H9 (cell line): Measurements from ENCODE around the gene CNIH2. TPM values are rescaled to one million over a fixed set of nuclear protein-coding genes. Genes with fewer than 3 reads are reported as not detected.

ENCODE experiments used
- DNase-seq: peaks from one replicate; pipeline ENCODE4 v3.0.0-alpha.2; 2017
- H2AFZ ChIP-seq: one replicate; pipeline ENCODE4 v1.6.1; 2013; ENCODE audit warnings: mild to moderate bottlenecking, low read length, control low read depth, moderate library complexity
- H2AK5ac ChIP-seq: 2 replicates; pipeline ENCODE4 v1.6.1; 2013; ENCODE audit warnings: low read length, control low read depth, mixed read lengths; ENCODE audit not compliant: insufficient read length
- H2BK120ac ChIP-seq: one replicate; pipeline ENCODE4 v1.6.1; 2013; ENCODE audit warnings: low read depth, mild to moderate bottlenecking, low read length, control low read depth, inconsistent platforms; ENCODE audit not compliant: poor library complexity, severe bottlenecking
- H2BK12ac ChIP-seq: 2 replicates; pipeline ENCODE4 v1.6.1; 2013; ENCODE audit warnings: low read length, control low read depth, mixed read lengths, low read depth; ENCODE audit not compliant: insufficient read length
- H2BK15ac ChIP-seq: 2 replicates; pipeline ENCODE4 v1.6.1; 2013; ENCODE audit warnings: low read depth, low read length, control low read depth
- H2BK20ac ChIP-seq: one replicate; pipeline ENCODE4 v1.6.1; 2013; ENCODE audit warnings: low read depth, mild to moderate bottlenecking, low read length, control low read depth, inconsistent platforms; ENCODE audit not compliant: poor library complexity, severe bottlenecking
- H2BK5ac ChIP-seq: 2 replicates; pipeline ENCODE4 v1.6.1; 2013; ENCODE audit warnings: low read length, control low read depth, mixed read lengths; ENCODE audit not compliant: insufficient read length
- H3K14ac ChIP-seq: 2 replicates; pipeline ENCODE4 v1.6.1; 2013; ENCODE audit warnings: low read length, control low read depth; ENCODE audit not compliant: insufficient read depth
- H3K18ac ChIP-seq: 2 replicates; pipeline ENCODE4 v1.6.1; 2013; ENCODE audit warnings: low read depth, mild to moderate bottlenecking, mixed read lengths, low read length, control low read depth; ENCODE audit not compliant: insufficient read length
- H3K23ac ChIP-seq: 2 replicates; pipeline ENCODE4 v1.6.1; 2013; ENCODE audit warnings: low read length, control low read depth, mixed read lengths, low read depth; ENCODE audit not compliant: insufficient read length
- H3K23me2 ChIP-seq: 2 replicates; pipeline ENCODE4 v1.6.1; 2013; ENCODE audit warnings: low read depth, mild to moderate bottlenecking, mixed read lengths, low read length, control low read depth; ENCODE audit not compliant: insufficient read length, poor library complexity, severe bottlenecking
- H3K27ac ChIP-seq: 2 replicates; pipeline ENCODE4 v1.5.1; 2013; ENCODE audit warnings: low read length, control low read depth, mixed read lengths, low read depth; ENCODE audit not compliant: insufficient read length
- H3K27me3 ChIP-seq: 2 replicates; pipeline ENCODE4 v1.6.1; 2013; ENCODE audit warnings: low read length, control low read depth, inconsistent platforms; ENCODE audit not compliant: insufficient read depth
- H3K4ac ChIP-seq: 2 replicates; pipeline ENCODE4 v1.6.1; 2013; ENCODE audit warnings: low read depth, mild to moderate bottlenecking, control low read depth, inconsistent platforms, low read length, moderate library complexity
- H3K4me1 ChIP-seq: 2 replicates; pipeline ENCODE4 v1.6.1; 2013; ENCODE audit warnings: low read length, control low read depth, inconsistent platforms; ENCODE audit not compliant: insufficient read depth
- H3K4me2 ChIP-seq: 2 replicates; pipeline ENCODE4 v1.6.1; 2013; ENCODE audit warnings: low read length, control low read depth, mixed read lengths; ENCODE audit not compliant: insufficient read length, insufficient read depth
- H3K56ac ChIP-seq: 2 replicates; pipeline ENCODE4 v1.6.1; 2013; ENCODE audit warnings: low read depth, mild to moderate bottlenecking, mixed read lengths, low read length, control low read depth; ENCODE audit not compliant: insufficient read length
- H3K79me1 ChIP-seq: 2 replicates; pipeline ENCODE4 v1.6.1; 2013; ENCODE audit warnings: low read depth, mild to moderate bottlenecking, moderate library complexity, low read length, control low read depth, inconsistent platforms; ENCODE audit not compliant: insufficient read depth, poor library complexity, severe bottlenecking
- H3K79me2 ChIP-seq: 2 replicates; pipeline ENCODE4 v1.6.1; 2013; ENCODE audit warnings: low read length, control low read depth, inconsistent platforms; ENCODE audit not compliant: insufficient read depth
- H3K9ac ChIP-seq: 2 replicates; pipeline ENCODE4 v1.6.1; 2013; ENCODE audit warnings: low read length, control low read depth, mixed read lengths; ENCODE audit not compliant: insufficient read length; ENCODE audit errors: extremely low read depth
- H3K9me3 ChIP-seq: one replicate; pipeline ENCODE4 v1.6.1; 2013; ENCODE audit warnings: low read depth, low read length, inconsistent platforms; ENCODE audit not compliant: control insufficient read depth
- H3T11ph ChIP-seq: one replicate; pipeline ENCODE4 v1.6.1; 2013; ENCODE audit warnings: mild to moderate bottlenecking, low read length, control low read depth, inconsistent platforms
- H4K20me1 ChIP-seq: one replicate; pipeline ENCODE4 v1.6.1; 2013; ENCODE audit not compliant: control insufficient read depth, insufficient read length, insufficient read depth
- H4K5ac ChIP-seq: 2 replicates; pipeline ENCODE4 v1.6.1; 2013; ENCODE audit warnings: low read depth, mild to moderate bottlenecking, mixed read lengths, low read length, control low read depth; ENCODE audit not compliant: insufficient read length
- H4K8ac ChIP-seq: replicated peaks from 2 replicates; pipeline ENCODE4 v1.6.1; 2013; ENCODE audit warnings: low read length, control low read depth, mixed read lengths, low read depth; ENCODE audit not compliant: insufficient read length
- H4K91ac ChIP-seq: 2 replicates; pipeline ENCODE4 v1.6.1; 2013; ENCODE audit warnings: low read depth, mild to moderate bottlenecking, moderate library complexity, mixed read lengths, low read length, control low read depth; ENCODE audit not compliant: insufficient read length
- H3K27ac Mint-ChIP-seq, 3 experiments: 2 replicates in 2 of 3; 3 replicates in 1 of 3; pipeline ENCODE4 v1.8.0; 2020 to 2021; ENCODE audit warnings: mixed read lengths in 3 of 3, mild to moderate bottlenecking in 1 of 3, moderate library complexity in 1 of 3
- H3K27me3 Mint-ChIP-seq: 2 replicates; pipeline ENCODE4 v1.8.0; 2021; ENCODE audit warnings: low read depth, mild to moderate bottlenecking, moderate library complexity, mixed read lengths
- H3K36me3 Mint-ChIP-seq, 3 experiments: 2 replicates in 2 of 3; 3 replicates in 1 of 3; pipeline ENCODE4 v1.8.0; 2020 to 2021; ENCODE audit warnings: low read depth in 3 of 3, mixed read lengths in 3 of 3; ENCODE audit not compliant: insufficient read depth in 1 of 3
- H3K4me1 Mint-ChIP-seq, 2 experiments: 2 replicates each; pipeline ENCODE4 v1.8.0; 2020; ENCODE audit warnings: mixed read lengths in 2 of 2
- H3K4me3 Mint-ChIP-seq, 2 experiments: 2 replicates in 1 of 2; 3 replicates in 1 of 2; pipeline ENCODE4 v1.8.0; 2020 to 2021; ENCODE audit warnings: mild to moderate bottlenecking in 2 of 2, mixed read lengths in 2 of 2, moderate library complexity in 1 of 2
- H3K9me3 Mint-ChIP-seq, 2 experiments: 2 replicates in 1 of 2; 3 replicates in 1 of 2; pipeline ENCODE4 v1.8.0; 2020; ENCODE audit warnings: mild to moderate bottlenecking in 2 of 2, mixed read lengths in 2 of 2, moderate library complexity in 1 of 2
- CTCF ChIP-seq: fragments of 200-600 bp; sonication (generic); conservative IDR thresholded peaks from 3 replicates; pipeline ENCODE4 v1.8.0; 2021; ENCODE audit warnings: antibody characterized with exemption, mild to moderate bottlenecking
- WGBS: extraction: QIAGEN DNeasy Blood & Tissue Kit; methylation state at CpG from one replicate; pipeline ENCODE4 v1.1.7; 2013; ENCODE audit warnings: missing lambda C conversion rate, low lambda C conversion rate, mixed read lengths; ENCODE audit not compliant: insufficient read length; ENCODE audit errors: extremely low coverage; 5-methylcytosine and 5-hydroxymethylcytosine counted together
- total RNA-seq: library from RNA; stranded (reverse); gene quantifications from 2 replicates; pipeline ENCODE4 v1.2.1, GENCODE V29; 2021

The CNIH2 gene
- total RNA-seq, 1 experiment from 2014 or later: 12.0 TPM

DNA sequence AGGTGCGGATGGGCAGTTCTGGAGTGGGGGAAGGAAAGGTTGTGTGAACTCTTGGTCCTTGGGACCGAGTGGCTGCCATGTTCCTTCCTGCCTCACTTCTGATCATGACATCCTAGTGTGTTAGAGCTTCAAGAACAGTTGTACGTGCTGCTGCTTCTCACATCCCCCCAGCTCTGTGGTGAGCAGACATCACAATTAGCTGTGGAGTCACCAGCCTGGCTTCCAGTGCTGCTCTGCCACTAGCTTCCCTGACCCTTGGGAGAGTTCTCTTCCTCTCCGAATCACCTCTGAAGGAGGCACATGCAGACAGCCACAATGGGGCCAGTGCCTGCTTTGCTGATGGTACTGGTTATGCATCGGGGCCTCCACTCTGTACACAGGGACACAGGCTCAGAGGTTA, 15.8 kb upstream of the CNIH2 start:
- Mint-ChIP-seq H3K4me1 (peaks cover 15 to 18% of the 10 kb centered on the region in 2 experiments), H3K4me3 (no peak overlapping the region), H3K36me3 (peaks cover 22 to 66% (median 62%) of the 10 kb centered on the region in 3 experiments), H3K27ac (no peak overlapping the region), H3K27me3 (no peaks in the 10 kb centered on the region), H3K9me3 (peaks cover 0 to 2% of the 10 kb centered on the region in 2 experiments; a peak in 1 of 5 replicates)
- WGBS: no CpG with 5 or more reads among the region's 5 CpGs
- Histone ChIP-seq H4K5ac (no peak overlapping the region), H3K18ac (no peak overlapping the region), H3K4ac (no peak overlapping the region), H2BK20ac (no peak overlapping the region), H2BK12ac (no peak overlapping the region), H3K79me1 (no peaks in the 10 kb centered on the region), H3K27me3 (no peaks in the 10 kb centered on the region), H3K4me1 (no peaks in the 10 kb centered on the region), H4K91ac (no peak overlapping the region), H4K8ac (no peak overlapping the region), H2BK120ac (no peak overlapping the region), H2BK5ac (no peak overlapping the region), H2BK15ac (no peak overlapping the region), H3K9me3 (no peaks in the 10 kb centered on the region), H3K23ac (no peak overlapping the region), H3K4me2 (no peak overlapping the region), H3K56ac (no peak overlapping the region), H2AK5ac (no peak overlapping the region), H3K79me2 (no peaks in the 10 kb centered on the region), H3K27ac (no peak overlapping the region), H3K9ac (no peak overlapping the region), H3T11ph (no peak overlapping the region), H4K20me1 (peaks cover 2% of the 10 kb centered on the region), H3K23me2 (peaks cover 2% of the 10 kb centered on the region), H2AFZ (no peak overlapping the region), H3K14ac (no peak overlapping the region)
- DNase-seq: no peak
- TF ChIP-seq CTCF: no peak
